ENCODE results near the gene NR1I3. TPM values are rescaled to one million over a fixed set of nuclear protein-coding genes. Genes with fewer than 3 reads are reported as not detected.

Gene NR1I3
- total and polyA plus RNA-seq, 2 of the 13 experiments (the other 11 are each of a cell fraction or from before 2014, with no cell fraction given), result 0.62 to 0.95 TPM

GRCh38 chr1:161222175-161223019 is 15.6 kb downstream of the NR1I3 start (continued):
- peak; percentile 44 for TF ChIP-seq MED8 (CRISPR knock-in tag; IDR thresholded peaks at IDR 0.05; ENCODE audit: insufficient replicate concordance)
- TF ChIP-seq NCOA2 (CRISPR knock-in tag; IDR thresholded peaks at IDR 0.05), result 0 out of 2 replicates have a peak, but pooled peaks have one; percentile 2
- peak; percentile 52; the same call in 1 of the 2 replicates for TF ChIP-seq ZSCAN30 (CRISPR knock-in tag; IDR thresholded peaks at IDR 0.05)
- TF ChIP-seq PHF21A (CRISPR knock-in tag; IDR thresholded peaks at IDR 0.05), result no peak
- no peak for TF ChIP-seq ZNF3 (CRISPR knock-in tag; IDR thresholded peaks at IDR 0.05)
- TF ChIP-seq SMAD3 (CRISPR knock-in tag; IDR thresholded peaks at IDR 0.05), result peak; percentile 42; the same call in 1 of the 2 replicates
- no peak for TF ChIP-seq ZNF33B (CRISPR knock-in tag; IDR thresholded peaks at IDR 0.05)
- TF ChIP-seq DNMT1 (CRISPR knock-in tag; IDR thresholded peaks at IDR 0.05), result peak; percentile 30; the same call in 1 of the 2 replicates
- TF ChIP-seq ZNF781 (CRISPR knock-in tag; IDR thresholded peaks at IDR 0.05; ENCODE audit: borderline replicate concordance, not compliant biosample characterization), result peak; percentile 15
- TF ChIP-seq ZFAT (CRISPR knock-in tag; conservative IDR thresholded peaks at IDR 0.05), result no peak
- peak; percentile 77; the same call in 1 of the 2 replicates for TF ChIP-seq AFF4 (CRISPR knock-in tag; IDR thresholded peaks at IDR 0.05)
- TF ChIP-seq KDM4B (CRISPR knock-in tag; IDR thresholded peaks at IDR 0.05), result 0 out of 2 replicates have a peak, but pooled peaks have one; percentile 21
- no peak; the same call in 1 of the 2 replicates for TF ChIP-seq TOE1 (CRISPR knock-in tag; IDR thresholded peaks at IDR 0.05)
- TF ChIP-seq FOXK2 (IDR thresholded peaks at IDR 0.05), result no peak
- TF ChIP-seq PAF1 (CRISPR knock-in tag; IDR thresholded peaks at IDR 0.05), result peak; percentile 33
- TF ChIP-seq ZBTB40 (IDR thresholded peaks at IDR 0.05), result no peak
- TF ChIP-seq ZBTB40 (CRISPR knock-in tag; IDR thresholded peaks at IDR 0.05), result peak; percentile 14; the same call in 1 of the 2 replicates
